HG03442 (cell line): ENCODE results near the gene CD36.

Source experiments
- ATAC-seq: cut with Tn5 transposase; IDR thresholded peaks from one replicate; pipeline ENCODE4 v1.9.1; 2021; ENCODE audit warnings: mild to moderate bottlenecking, moderate library complexity; ENCODE audit not compliant: unreplicated experiment

The CD36 gene

GRCh38 chr7:80623503-80624252 is 14.8 kb upstream of the CD36 start:
- ATAC-seq = no peak

DNA sequence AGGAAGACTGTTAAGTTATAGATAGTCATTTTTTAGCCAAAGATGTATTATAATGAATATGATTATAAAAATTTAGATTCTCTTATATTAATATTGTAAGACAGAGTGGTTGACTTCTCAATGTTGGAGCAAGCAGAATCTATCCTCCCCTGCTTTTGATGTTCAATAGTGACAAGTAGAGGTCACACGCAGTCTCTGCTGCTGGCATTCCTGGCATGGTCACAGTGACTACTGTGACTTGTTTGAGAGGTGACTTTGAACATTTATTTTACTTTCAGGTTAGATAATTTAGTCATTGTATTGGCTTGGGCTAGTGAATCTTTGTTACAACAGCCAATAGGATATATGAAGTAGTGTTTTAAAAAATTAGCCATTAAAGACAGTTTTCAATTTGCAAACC is 13.7 kb upstream of the CD36 start:
- ATAC-seq = no peak

- no peak for ATAC-seq
Measured at GRCh38 chr7:80629023-80629422, 9.4 kb upstream of the CD36 start.

- no peak for ATAC-seq
Measured at GRCh38 chr7:80630608-80631405, 7.6 kb upstream of the CD36 start.

DNA sequence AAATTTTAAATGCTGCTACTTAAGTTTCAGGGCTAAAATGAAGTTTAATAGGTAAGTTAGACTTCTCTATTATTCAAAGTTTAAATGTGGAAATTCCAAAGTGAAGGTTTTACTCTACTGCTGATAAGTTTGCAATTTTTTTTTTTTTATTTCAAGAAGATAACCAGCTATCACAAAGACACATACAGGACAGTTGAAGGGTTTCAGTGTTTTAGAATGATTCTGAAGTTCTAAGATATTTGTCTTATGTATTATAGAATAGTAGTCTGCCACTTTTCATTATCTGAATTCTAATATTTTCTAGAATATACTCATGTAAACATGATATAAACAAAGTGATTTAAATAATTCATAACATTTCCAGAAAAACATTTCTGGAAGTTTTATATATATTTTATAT is 7.0 kb upstream of the CD36 start:
- ATAC-seq = no peak

GRCh38 chr7:80632139-80632538 is 6.3 kb upstream of the CD36 start:
- no peak for ATAC-seq

- ATAC-seq = no peak
Measured at GRCh38 chr7:80632819-80633218, 5.6 kb upstream of the CD36 start.

DNA sequence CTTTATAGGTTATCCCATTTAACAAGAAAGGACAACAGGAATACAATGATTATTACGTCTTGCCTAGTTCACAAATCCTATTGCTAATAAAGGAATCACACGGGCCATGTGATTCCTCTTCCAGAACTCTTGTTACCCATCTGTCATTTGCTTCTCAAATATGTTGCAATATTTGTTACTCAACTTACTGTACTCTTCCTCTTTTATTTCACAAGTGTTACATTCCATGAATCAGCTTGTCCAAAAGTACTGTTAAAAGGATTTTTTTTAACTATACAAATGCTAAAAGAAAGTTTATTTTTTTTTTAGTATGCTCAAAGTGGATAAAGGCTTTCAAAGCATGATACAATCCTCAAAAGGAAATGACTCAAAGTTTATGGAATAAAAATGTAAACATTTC is 3.9 kb upstream of the CD36 start:
- ATAC-seq = no peak

- ATAC-seq = no peak
Measured at GRCh38 chr7:80635533-80635932, 2.9 kb upstream of the CD36 start.

GRCh38 chr7:80635998-80636397 is 2.4 kb upstream of the CD36 start:
- ATAC-seq = no peak

DNA sequence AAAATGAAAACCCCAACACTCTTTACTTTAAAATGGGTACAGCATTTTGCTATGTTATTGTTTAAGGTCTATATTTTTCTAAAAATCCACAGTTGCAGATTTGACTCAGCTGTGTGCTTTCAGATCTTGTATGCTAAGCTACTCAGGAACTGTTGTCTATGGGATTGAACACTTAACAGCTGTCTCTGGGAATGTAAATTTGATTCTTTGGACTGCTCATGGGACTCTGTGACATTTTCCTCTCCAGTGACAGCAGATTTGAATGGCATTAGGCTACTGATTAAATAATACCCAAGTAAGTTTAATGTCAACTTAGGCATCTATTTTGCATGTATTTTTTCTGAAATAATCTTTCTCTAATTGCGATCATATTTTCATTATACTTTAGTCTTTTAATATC is 1.7 kb upstream of the CD36 start:
- no peak for ATAC-seq

- ATAC-seq = no peak
Measured at GRCh38 chr7:80637454-80637853, 988 bp upstream of the CD36 start.

DNA sequence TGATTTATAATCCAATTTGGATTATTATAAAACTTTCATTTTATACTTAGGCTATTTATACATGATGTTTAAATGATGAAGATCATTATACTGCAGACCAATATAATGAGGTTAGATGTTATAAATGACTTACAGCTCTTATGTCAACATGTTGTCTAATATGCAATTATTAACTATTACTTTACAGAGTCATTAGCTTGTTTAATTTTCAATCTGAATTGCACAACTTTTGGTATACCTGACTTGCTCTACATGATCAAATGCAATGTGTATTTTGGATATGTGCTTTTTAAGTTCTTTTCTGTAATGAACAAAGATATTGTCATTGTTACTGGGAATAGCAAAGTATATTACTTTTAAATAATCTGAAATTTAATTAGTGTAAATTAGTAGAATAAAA is 569 bp downstream of the CD36 start:
- ATAC-seq = no peak

GRCh38 chr7:80640846-80641245 is 2.4 kb downstream of the CD36 start:
- ATAC-seq = no peak

- no peak for ATAC-seq
Measured at GRCh38 chr7:80641548-80641947, 3.1 kb downstream of the CD36 start.

DNA sequence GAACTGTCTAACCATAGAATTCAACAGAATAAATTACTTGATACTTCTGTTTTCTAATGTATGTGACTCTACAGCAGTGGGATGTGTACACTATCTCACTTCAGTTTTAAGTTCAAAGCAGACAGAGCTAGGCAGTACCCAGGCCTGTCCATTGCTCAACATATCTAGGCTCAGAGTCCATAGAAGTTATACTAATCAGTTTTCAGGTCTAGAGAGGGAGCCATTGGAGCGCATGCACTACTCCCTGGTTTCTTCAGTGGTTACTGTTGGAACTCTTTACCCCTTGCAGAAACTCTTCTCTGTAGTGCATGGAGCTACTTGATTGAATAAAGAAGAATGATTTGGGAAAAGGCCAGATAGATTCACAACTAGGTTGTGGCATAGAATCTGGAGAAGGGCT is 4.4 kb downstream of the CD36 start:
- ATAC-seq = no peak

DNA sequence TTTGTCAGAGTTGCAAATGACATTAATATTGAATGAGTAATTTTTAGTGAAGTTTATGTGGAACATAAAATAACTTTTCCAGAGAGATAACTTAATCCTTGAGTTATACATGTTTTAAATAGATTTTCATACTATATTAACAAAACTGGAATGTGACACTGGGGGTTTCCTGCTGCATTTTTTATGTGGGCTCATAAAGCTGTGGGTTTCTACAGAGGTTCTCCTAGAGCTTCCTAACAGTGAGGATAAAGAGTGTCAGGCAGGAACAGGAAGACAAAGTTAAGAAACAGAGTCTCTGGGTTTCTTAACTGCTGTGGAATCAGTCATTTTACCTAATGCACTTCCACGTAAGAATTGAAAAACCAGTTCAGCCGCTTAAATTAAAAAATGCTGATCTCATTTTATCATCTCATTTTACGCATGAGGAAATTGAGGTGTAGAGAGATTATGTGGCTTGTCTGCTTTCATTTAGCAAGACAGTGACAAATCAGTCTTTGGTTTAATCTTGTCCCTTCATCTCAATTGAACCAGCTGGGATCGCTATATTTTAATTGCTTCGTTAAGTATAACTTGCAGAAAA is 5.0 kb downstream of the CD36 start:
- no peak for ATAC-seq

- no peak for ATAC-seq
Measured at GRCh38 chr7:80644054-80644453, 5.6 kb downstream of the CD36 start.

GRCh38 chr7:80646083-80646865 is 7.8 kb downstream of the CD36 start:
- ATAC-seq = no peak

GRCh38 chr7:80647436-80647835 is 9.0 kb downstream of the CD36 start:
- no peak for ATAC-seq

DNA sequence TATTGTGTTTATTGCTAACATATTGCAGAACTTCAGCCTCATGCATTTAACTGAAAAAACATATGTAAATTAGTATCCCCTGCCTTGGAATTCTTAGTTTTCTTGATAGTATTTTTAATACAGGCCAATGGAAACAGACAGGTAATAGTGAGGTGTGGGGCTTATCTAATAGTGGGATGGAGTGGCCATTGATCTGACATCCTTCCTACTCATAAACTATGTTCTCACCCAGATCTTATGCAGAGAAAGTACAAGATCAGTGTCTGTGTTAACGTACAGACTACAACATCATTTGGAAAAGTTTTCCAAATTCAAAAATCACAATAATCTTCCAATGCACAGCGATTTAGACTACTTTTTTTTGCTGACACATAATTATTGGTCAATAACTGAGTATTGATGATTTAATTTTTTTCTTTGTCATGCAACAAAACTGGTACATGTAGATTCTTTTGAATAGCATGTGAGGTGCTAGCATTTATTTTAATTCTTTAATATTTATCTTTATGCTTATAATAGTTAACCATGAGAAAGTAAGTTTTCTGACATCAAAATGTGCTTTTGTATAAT is 9.7 kb downstream of the CD36 start:
- ATAC-seq = no peak
